HUES6 (cell line): ENCODE results near the gene FAM32A.

Experiments
- H3K27ac ChIP-seq: 2 replicates; pipeline ENCODE4 v1.7.0; 2013; ENCODE audit warnings: low read depth, mild to moderate bottlenecking, low read length, inconsistent platforms
- H3K27me3 ChIP-seq: 2 replicates; pipeline ENCODE4 v1.6.1; 2013; ENCODE audit warnings: low read length; ENCODE audit not compliant: control insufficient read depth, insufficient read depth
- H3K36me3 ChIP-seq: 2 replicates; pipeline ENCODE4 v1.6.1; 2013; ENCODE audit warnings: low read length; ENCODE audit not compliant: control insufficient read depth, insufficient read depth
- H3K4me1 ChIP-seq: 2 replicates; pipeline ENCODE4 v1.6.1; 2013; ENCODE audit warnings: low read length; ENCODE audit not compliant: control insufficient read depth, insufficient read depth
- H3K4me3 ChIP-seq: 2 replicates; pipeline ENCODE4 v1.5.1; 2013; ENCODE audit warnings: low read depth, low read length
- H3K9ac ChIP-seq: one replicate; pipeline ENCODE4 v1.6.1; 2013; ENCODE audit warnings: mild to moderate bottlenecking, low read length
- H3K9me3 ChIP-seq: 2 replicates; pipeline ENCODE4 v1.6.1; 2013; ENCODE audit warnings: low read depth, low read length; ENCODE audit not compliant: control insufficient read depth, insufficient read depth

The FAM32A gene

DNA sequence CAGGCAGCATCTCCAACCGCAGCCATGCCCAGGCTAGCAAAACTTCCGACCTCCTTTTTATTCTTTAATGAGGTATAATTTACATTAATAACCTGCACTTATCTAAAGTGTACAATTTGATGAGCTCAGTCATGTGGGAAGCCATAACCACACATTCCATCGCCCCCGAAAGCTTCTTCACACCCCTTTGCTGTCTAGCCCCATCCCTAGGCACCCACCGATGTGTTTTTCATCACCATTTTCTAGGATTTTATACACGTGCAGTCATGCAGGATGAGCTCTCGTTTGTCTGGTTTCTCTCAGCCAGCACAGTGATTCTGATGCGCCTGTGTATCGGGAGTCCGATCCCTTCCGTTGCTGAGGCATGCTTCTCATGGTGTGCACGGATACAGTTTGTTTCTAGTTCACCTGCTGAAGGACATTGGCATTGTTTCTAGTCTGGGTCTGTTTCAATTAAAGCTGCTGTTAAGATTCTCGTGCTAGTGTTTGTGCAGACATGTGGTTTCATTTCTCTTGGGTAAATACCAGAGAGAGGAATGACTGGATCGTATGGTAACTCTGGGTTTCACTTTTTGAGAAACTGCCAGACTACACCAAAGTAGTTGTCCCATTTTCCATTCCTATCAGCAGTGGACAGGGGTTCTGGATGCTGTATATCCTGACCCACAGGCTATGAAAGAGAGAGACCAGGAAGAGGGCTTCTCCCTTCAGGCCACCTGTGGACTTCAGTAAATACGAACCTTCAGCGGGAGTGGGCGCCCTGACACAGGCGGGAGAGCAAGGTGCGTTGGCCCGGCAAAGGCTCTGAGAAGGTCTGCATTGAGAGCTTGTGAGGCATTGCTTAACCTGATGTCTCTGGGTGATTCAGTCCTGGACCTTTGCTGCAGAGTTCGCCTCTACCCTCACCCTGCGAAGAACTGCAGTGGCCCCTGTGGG lies 17.4 kb downstream of the FAM32A start:
- Histone ChIP-seq H3K36me3 (peaks cover 50% of the 10 kb centered on the region), H3K27ac (no peak overlapping the region)

DNA sequence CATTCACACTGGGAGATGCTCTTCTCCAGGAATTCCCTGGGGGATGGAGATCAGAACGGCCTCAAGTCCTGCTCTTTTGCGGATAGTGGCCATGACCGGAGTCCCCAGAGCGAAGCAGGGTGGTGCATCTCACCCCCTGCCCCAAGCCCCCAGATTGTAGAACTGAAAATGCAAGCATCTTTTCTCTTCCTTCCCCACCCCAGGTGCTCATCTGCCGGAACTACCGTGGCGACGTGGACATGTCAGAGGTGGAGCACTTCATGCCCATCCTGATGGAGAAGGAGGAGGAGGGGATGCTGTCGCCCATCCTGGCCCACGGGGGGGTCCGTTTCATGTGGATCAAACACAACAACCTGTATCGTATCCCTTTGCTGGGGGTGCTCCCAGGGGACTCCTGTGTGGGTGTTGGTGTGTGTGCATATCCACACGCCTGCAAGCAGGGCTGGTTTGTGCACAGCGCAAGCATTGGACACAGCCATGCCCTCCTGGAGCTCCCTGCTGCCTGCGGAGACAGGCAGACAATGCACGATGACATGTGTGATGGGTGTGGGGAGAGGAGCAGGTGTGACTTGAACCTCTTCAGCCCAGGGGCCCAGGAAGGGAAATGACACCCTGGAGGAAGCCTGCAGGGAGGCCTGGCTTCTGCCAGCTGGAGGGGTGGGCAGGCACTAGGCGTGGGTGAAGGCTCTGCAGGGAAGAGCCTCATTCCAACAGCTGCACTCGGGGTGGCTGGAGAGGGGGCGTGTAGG lies 18.2 kb downstream of the FAM32A start:
- peaks cover 58% of the 10 kb centered on the region for H3K36me3 ChIP-seq
- H3K4me1 ChIP-seq = 0 out of 2 replicates have a peak, but pooled peaks cover 2% of the 10 kb centered on the region
- H3K9ac ChIP-seq = no peak overlapping the region
- H3K9me3 ChIP-seq = no peaks in the 10 kb centered on the region
- H3K27ac ChIP-seq = no peak overlapping the region
- H3K27me3 ChIP-seq = no peaks in the 10 kb centered on the region
- H3K4me3 ChIP-seq = no peak overlapping the region

More for the DNA sequence above, 17.4 kb downstream of the FAM32A start:
- Histone ChIP-seq H3K9me3 (no peaks in the 10 kb centered on the region), H3K4me3 (no peak overlapping the region), H3K9ac (no peak overlapping the region), H3K4me1 (0 out of 2 replicates have a peak, but pooled peaks cover 3% of the 10 kb centered on the region), H3K27me3 (no peaks in the 10 kb centered on the region)

DNA sequence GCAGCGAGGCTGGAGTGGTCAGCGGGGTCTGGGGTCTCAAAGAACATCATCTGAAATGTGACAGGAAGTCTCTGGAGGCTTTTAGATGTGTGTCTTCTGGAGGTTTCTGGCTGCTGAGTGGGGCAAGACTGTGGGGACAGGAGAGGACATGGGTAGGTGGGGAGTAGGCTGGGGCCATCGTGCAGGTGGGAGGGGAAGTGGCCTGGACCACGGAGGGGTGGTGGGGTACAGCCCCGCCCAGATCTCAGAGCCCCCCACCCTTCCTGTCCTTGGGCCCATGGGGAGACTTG lies 18.7 kb downstream of the FAM32A start:
- H3K4me3 ChIP-seq = no peak overlapping the region
- no peak overlapping the region for H3K9ac ChIP-seq
- H3K36me3 ChIP-seq = peaks cover 62% of the 10 kb centered on the region
- no peak overlapping the region for H3K27ac ChIP-seq
- no peaks in the 10 kb centered on the region for H3K27me3 ChIP-seq
- no peaks in the 10 kb centered on the region for H3K4me1 ChIP-seq
- no peaks in the 10 kb centered on the region for H3K9me3 ChIP-seq

DNA sequence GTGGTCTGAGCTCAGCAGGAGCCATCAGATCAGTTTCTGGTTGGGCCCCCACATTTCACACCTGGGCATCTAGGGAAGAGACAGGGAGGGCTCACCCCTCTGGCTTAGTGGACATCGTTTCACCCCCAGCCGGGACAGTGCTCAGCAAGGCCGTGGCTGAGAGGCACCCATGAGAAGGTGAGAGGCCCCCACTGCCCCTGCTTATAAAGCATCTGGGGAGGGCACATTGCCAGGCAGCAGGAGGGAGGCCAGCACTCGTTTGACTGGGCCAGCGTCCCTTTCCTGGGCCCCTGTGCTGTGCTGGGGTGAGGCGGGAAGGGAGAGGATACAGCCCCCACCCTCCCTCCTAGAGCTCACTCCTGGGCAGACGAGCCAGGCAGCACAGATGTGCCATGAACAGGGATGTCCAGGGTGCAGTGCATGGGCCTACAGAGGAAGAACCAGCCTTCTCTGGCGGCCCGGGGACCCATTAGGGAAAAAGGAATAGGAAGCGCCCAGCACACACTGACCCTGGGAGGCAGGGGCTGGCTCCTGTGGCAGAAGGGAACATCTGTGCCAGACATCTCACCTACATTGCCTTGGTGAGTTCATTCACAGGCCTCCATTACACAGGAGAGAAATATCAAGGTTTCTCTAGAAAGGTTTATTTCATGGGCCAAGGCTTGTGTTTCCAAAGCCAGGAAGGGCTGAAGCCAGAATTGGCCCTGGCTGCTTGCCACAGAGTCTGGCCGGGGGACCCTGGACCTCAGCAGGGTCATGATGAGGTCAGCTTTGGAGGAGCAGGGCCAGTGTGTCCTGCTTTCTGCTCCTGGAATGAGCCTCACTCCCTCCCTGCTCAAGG lies 20.2 kb downstream of the FAM32A start:
- H3K9me3 ChIP-seq = no peaks in the 10 kb centered on the region
- no peak overlapping the region for H3K27ac ChIP-seq
- no peaks in the 10 kb centered on the region for H3K27me3 ChIP-seq
- H3K4me1 ChIP-seq = no peaks in the 10 kb centered on the region
- no peak overlapping the region for H3K9ac ChIP-seq
- H3K36me3 ChIP-seq = peaks cover 77% of the 10 kb centered on the region
- H3K4me3 ChIP-seq = no peak overlapping the region

DNA sequence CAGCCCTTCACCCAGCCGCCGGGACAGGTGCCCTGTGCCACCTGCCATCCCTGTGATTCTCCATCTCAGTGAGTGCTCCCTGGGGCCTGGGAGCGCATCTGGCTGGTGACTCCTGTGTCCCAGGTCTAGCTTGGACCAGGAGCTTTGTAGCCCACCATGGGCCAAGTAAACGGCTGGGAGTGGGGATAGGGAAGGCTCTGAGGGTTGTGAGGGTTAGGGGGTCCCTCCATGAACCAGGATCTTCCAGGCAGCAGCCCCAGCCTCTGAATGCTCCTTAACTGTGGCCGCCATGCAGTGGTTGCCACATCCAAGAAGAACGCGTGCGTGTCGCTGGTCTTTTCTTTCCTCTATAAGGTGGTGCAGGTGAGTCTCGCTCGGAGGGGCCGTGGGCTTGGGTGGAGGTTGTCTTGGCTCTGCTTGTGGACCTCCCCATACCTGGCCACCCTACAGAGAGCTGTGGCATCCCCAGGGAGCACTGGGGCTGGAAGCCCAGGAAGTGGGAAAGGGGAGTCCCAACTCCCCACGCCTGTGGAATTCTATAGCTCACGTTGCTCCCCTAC lies 20.9 kb downstream of the FAM32A start:
- Histone ChIP-seq H3K27ac (no peak overlapping the region), H3K27me3 (no peaks in the 10 kb centered on the region), H3K4me1 (no peaks in the 10 kb centered on the region), H3K4me3 (no peak overlapping the region), H3K36me3 (peaks cover 77% of the 10 kb centered on the region), H3K9me3 (no peaks in the 10 kb centered on the region), H3K9ac (no peak overlapping the region)

DNA sequence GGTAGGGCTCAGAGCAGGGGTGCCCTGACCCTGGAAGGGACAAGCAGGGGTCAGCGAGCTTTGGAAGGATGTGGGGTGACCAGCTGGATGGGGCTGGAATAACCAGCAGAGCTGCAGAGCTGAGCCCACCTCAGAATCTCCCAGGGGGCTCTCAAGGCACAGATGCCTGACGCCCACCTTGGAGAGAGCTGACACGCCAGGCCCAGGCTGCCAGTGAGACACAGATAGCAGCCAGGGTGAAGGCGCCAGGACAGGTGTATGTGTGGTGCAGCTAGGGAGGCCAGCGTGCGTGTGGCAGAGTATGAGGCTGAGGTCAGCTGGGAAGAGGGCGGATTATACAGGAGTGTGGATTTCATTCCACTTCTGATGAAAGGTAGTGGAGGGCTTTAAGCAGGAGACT lies 21.4 kb downstream of the FAM32A start:
- peaks cover 76% of the 10 kb centered on the region for H3K36me3 ChIP-seq
- no peaks in the 10 kb centered on the region for H3K27me3 ChIP-seq
- H3K4me1 ChIP-seq = no peaks in the 10 kb centered on the region
- no peak overlapping the region for H3K4me3 ChIP-seq
- no peaks in the 10 kb centered on the region for H3K9me3 ChIP-seq
- H3K9ac ChIP-seq = no peak overlapping the region
- H3K27ac ChIP-seq = no peak overlapping the region

DNA sequence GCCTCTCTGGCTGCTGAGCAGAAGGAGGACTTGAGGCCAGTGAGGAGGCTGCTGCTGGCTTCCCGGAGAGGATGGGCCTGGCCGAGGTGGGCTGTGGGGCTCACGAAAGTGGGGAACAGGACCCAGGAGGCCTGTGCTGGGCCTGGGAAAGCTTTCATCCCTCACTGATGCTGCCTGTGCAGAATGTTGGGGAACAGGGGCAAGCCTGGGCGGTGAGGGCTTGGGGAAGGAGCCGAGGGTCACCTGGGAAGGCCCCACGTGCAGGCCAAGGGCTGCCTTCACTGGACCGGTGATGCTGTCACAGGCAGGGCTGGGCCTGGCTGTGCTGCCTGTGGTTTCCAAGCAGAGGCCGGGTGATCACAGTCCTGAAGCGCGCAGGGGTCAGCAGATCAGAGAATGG lies 21.9 kb downstream of the FAM32A start:
- Histone ChIP-seq H3K27me3 (no peaks in the 10 kb centered on the region), H3K4me1 (no peaks in the 10 kb centered on the region), H3K27ac (no peak overlapping the region), H3K9ac (no peak overlapping the region), H3K9me3 (no peaks in the 10 kb centered on the region), H3K36me3 (peaks cover 72% of the 10 kb centered on the region), H3K4me3 (no peak overlapping the region)

DNA sequence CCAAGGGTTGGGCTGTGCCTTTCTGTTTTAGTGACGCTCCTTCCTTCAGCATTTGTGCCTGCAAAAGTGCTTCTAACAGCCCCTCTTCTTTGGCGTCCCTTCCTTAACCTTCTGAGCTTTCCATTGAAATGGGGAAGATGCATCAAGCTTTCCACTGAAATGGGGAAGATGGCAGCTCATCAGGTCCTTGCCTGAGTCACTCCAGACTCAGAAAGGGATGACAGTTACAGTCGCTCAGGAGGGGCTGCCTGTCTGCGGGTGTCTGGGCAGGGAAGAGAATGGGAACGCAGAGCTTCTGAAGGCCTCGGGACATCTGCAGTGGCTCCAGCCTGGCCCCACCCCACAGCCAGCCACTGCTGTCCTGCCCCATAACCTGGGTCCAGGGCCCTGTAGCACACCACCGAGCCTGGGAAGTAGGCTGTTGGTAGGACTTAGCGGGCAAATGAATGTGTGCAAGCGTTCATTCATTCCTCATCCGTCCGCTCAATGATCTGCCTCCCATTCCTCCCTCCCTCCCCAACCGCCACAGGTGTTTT lies 22.3 kb downstream of the FAM32A start:
- H3K4me3 ChIP-seq = no peak overlapping the region
- H3K9ac ChIP-seq = no peak overlapping the region
- no peaks in the 10 kb centered on the region for H3K27me3 ChIP-seq
- H3K27ac ChIP-seq = no peak overlapping the region
- peaks cover 68% of the 10 kb centered on the region for H3K36me3 ChIP-seq
- no peaks in the 10 kb centered on the region for H3K9me3 ChIP-seq
- H3K4me1 ChIP-seq = no peaks in the 10 kb centered on the region

DNA sequence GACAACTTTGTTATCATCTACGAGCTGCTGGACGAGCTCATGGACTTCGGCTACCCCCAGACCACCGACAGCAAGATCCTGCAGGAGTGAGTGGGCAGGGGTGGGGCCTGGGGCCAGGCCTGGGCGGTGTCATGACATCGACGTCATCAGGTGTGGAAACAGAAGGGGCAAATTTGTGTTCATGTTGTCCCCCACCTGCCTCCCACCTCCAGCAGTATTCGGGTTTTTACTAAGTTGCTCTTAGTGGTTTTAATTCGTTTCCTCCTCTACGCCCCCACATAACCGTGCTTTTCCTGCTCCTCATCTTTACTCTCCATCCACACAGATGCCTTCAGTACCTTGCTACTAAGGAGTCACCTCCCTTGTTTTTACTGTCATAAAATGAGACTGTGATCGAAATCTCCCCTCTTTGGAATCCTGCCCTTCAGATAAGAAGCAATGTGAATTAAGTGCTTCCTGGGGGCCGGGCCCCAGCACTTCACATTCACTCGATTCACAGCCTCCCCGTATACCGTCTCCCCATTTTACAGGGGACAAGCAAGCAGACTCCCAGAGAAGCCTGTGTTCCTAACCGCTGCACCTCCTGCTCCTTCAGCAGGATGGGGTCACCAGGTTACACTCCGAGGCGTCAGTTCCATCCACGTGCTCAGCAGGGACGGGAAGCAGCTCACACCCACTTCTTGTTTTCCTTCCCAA lies 23.0 kb downstream of the FAM32A start:
- Histone ChIP-seq H3K9ac (no peak overlapping the region), H3K27me3 (no peaks in the 10 kb centered on the region), H3K4me1 (no peaks in the 10 kb centered on the region), H3K4me3 (no peak overlapping the region), H3K27ac (no peak overlapping the region), H3K36me3 (peaks cover 64% of the 10 kb centered on the region), H3K9me3 (no peaks in the 10 kb centered on the region)
